ENCODE results near the gene CEND1. TPM values are rescaled to one million over a fixed set of nuclear protein-coding genes. Genes with fewer than 3 reads are reported as not detected.
A peak's percentile ranks its signal among the peaks of the same experiment; 100 is the strongest.

CEND1 gene
- 0.65 and 1.2 TPM in 2 replicates for total RNA-seq (ENCODE audit: low replicate concordance)

GRCh38 chr11:789943-790342, at the start of gene CEND1:
Gene CEND1, minus strand, starts transcription at chr11:790090. Its CDS starts 1,514 bp downstream, at chr11:788576.
- peak; percentile 57 for DNase-seq (ENCODE audit: low read depth)
- no peak for TF ChIP-seq CTCF (IDR thresholded peaks at IDR 0.05; ENCODE audit: insufficient read depth, low read length)
- H3K4me3 ChIP-seq (ENCODE audit: low read depth, low read length): peak within 1 kb of the TSS; percentile 57

GRCh38 chr11:839280-839623, 49.4 kb upstream of the CEND1 start:
- no peak for DNase-seq (ENCODE audit: low read depth)
- no peak for TF ChIP-seq CTCF (IDR thresholded peaks at IDR 0.05; ENCODE audit: insufficient read depth, low read length)
- no peak overlapping the region for H3K4me3 ChIP-seq (ENCODE audit: low read depth, low read length)

GRCh38 chr11:838441-839279, 48.8 kb upstream of the CEND1 start:
- DNase-seq (ENCODE audit: low read depth): peak; percentile 39
- no peak overlapping the region for H3K4me3 ChIP-seq (ENCODE audit: low read depth, low read length)
- TF ChIP-seq CTCF (IDR thresholded peaks at IDR 0.05; ENCODE audit: insufficient read depth, low read length): peak; percentile 31

GRCh38 chr11:837990-838307, 48.1 kb upstream of the CEND1 start:
- no peak overlapping the region for H3K4me3 ChIP-seq (ENCODE audit: low read depth, low read length)
- no peak for DNase-seq (ENCODE audit: low read depth)
- no peak for TF ChIP-seq CTCF (IDR thresholded peaks at IDR 0.05; ENCODE audit: insufficient read depth, low read length)

GRCh38 chr11:837189-837989, 47.5 kb upstream of the CEND1 start:
- no peak for DNase-seq (ENCODE audit: low read depth)
- TF ChIP-seq CTCF (IDR thresholded peaks at IDR 0.05; ENCODE audit: insufficient read depth, low read length): no peak
- no peak overlapping the region for H3K4me3 ChIP-seq (ENCODE audit: low read depth, low read length)

- DNase-seq (ENCODE audit: low read depth): no peak
- TF ChIP-seq CTCF (IDR thresholded peaks at IDR 0.05; ENCODE audit: insufficient read depth, low read length): no peak
- H3K4me3 ChIP-seq (ENCODE audit: low read depth, low read length): no peak overlapping the region
These were observed 46.8 kb upstream of the CEND1 start for GRCh38 chr11:836700-837099.

Measured in fibroblast of the aortic adventitia (primary cell).